ENCODE measurements around the gene MPI. TPM values are rescaled to one million over a fixed set of nuclear protein-coding genes. Genes with fewer than 3 reads are reported as not detected.
"Not testable (repeated sequence)": the region's sequence is repeated elsewhere in the genome, so short reads cannot be mapped to it uniquely, and the experiment has no call there.

Gene MPI
- total RNA-seq, 1 donor from 2014 or later, result 27.6 TPM

DNA sequence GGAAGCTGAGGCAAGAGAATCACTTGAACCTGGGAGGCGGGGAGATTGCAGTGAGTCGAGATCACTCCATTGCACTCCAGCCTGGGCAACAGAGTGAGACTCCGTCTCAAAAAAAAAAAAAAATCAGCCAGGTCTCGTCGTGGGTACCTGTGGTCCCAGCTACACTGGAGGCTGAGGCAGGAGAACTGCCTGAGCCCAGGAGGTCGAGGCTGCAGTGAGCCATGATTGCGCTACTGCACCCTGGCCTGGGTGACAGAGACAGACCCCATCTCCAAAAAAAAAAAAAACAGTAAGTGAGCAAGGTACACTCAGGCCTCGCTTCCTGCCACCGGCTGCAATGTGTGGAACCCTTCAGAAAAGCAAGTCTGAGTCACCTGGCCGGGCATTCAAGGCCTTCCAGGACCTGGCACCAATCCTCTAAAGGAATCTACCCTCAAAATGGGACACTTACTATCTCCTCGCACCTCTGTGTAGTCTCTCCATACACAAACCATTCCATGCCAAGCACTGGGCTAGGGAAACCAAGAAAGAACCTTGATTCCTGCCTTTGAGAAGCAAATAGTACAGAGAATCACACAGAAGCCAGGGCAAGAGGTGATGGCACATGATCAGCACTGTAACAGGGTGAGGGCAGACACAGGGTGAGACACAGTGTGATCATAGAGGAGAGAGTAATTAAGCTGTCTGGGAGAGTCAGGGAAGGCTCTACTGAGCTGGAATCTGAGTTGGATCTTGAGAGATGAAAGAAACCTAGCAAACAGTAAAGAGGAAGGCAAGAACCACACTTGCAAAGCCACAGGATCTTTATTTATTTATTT lies 26.4 kb upstream of the MPI start:
- peak in 1 of 2 donors; percentile 33 for DNase-seq (ENCODE audit: low read depth in 2 of 2)

DNA sequence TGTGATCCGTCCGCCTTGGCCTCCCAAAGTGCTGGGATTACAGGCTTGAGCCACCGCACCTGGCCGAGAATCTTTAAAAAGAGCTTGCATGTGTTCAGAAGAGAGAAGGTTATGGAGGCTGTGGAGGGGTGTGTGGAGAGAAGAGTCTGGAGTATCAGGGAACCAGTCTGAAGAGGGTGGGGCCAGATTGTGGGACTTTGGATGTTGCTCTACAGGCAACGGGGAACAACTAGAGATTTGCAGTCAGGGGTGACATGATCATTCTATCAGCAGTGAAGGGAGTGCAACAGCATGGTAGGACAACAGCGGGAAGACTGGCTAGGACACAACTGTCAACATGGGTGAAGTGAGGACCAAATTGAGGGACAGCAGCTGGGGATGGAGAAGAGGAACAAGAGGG lies 25.5 kb upstream of the MPI start:
- DNase-seq (ENCODE audit: low read depth in 2 of 2), result no peak

DNA sequence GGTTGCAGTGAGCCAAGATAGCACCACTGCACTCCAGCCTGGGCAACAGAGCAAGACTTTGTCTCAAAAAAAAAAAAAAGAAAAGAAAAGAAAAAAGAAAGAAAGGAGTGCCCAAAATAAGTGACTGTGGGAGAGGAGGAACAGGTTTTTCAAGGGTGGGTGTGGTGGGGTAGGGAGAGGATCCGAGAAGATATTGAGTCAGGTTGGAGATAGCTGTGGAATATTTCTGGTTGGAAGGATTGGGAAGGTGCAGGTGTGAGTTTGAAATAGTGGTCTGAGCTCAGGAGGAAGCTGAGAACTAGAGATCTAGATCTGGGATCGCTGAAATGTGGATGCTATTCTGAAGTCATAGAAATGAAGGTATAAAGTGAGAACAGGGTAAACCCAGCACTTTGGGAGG lies 24.5 kb upstream of the MPI start:
- DNase-seq (ENCODE audit: low read depth in 2 of 2), result no peak

DNA sequence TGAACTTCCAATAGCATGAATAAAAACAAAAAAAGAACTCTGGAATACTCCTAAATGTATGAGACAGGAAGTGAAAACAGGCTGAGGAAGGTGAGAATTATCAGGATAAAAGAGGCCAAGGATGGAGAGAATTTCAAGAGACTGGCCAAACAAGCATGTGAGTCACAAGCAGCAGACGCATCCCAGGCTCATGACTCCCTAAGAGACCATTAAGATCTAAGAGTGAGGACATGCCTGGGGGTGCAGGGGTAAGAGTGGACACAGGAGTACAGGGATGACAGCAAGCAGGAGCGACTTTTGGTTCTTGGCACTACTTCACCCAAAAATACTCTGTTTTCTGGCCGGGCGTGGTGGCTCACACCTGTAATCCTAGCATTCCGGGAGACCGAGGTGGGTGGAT lies 23.8 kb upstream of the MPI start:
- peak in 1 of 2 donors; percentile 52 for DNase-seq (ENCODE audit: low read depth in 2 of 2)

DNA sequence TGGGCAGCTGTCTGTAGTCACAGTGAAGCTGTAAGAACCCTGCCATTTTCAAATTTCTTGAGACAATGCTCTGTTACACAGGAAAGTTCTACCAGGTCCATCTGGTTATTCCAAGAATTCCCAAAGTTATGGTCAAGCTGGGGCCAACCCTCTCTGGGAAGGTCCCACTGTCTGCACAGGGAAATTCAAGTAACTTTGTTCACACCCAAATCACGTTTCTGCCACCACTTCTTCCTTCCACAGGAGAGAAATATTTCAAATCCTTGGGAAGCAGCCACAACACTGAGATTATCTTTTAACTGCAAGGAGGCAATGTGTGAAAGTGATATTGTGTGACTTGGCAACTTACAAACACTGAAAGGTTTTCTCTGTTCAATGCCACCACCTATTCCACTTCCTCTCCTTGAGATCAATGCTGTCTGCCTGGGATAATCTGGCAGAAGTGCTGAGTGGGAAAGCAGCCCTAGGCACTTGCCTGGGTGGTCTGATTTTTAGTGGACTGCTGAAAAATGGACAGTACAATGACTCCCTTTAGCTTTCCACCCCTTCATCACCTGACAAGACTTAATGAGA lies 22.3 kb upstream of the MPI start:
- DNase-seq (ENCODE audit: low read depth in 2 of 2), result no peak

DNA sequence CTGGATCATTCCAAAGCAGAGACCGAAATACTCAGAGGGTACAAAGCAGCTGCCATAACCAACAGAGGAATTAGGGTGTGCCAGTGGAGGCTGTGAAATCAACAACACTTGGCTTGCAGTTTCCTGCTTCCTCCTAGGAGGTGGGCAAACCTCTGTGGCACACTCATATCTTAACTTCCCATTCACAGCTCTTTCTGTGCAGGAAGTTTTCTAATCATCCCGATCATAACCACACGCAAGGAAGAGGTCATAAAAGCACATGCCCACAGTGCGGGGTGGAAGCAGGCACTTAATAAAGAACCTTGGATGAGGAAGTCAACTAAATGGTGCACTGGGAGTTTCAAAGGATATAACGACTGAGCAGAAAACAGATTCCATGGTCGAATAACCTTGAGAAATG lies 21.8 kb upstream of the MPI start:
- peak in 1 of 2 donors; percentile 37 for DNase-seq (ENCODE audit: low read depth in 2 of 2)

DNA sequence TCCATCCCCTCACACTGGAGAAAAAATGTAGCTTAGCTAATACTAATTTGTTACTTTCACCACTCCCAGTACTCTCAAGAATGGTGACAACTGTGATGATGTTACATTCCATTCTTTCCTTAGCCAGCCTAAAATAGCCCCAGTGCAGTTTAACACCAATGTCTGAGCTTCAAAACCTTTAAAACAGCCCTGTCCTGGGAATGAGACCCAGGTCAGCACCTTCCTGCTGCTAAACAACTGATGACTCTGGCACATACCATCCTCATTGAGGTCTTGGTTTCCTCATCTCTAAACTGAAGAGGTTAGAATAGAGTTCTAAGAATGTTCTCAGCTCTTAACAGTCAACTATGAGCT lies 20.5 kb upstream of the MPI start:
- no peak for DNase-seq (ENCODE audit: low read depth in 2 of 2)

DNA sequence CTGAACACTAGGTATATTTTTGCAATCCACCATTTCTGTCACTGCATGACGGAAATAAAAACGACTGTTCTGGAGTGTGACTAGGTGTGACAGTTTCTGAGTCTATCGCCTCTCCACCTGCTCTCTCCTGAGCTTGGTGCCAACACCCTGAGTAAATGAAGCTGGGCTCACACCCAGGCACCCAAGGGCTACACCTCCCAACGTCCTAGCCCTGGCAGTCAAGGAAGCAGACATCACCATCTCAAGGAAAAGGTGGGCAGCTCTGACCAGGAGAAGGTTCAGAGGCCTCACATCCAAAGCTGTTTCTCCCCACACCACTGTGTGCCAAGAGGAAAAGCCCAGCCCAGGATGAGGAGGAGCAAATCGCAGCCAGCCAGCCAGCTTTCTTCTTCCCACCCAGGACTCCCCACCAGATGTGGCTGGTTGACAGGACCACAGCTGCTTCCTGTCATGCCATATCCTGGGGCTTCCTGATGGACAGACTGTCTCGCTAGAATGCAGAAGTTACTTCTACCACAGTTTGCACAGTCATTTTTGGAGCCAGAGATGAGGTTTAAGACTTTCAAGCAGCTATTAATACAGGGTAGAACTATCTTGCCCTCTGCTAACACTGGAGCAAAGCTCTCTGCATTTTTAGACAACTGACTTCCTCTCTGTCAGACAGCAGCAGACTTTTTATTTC lies 20.0 kb upstream of the MPI start:
- peak; percentile 66 for DNase-seq (ENCODE audit: low read depth in 2 of 2)

DNA sequence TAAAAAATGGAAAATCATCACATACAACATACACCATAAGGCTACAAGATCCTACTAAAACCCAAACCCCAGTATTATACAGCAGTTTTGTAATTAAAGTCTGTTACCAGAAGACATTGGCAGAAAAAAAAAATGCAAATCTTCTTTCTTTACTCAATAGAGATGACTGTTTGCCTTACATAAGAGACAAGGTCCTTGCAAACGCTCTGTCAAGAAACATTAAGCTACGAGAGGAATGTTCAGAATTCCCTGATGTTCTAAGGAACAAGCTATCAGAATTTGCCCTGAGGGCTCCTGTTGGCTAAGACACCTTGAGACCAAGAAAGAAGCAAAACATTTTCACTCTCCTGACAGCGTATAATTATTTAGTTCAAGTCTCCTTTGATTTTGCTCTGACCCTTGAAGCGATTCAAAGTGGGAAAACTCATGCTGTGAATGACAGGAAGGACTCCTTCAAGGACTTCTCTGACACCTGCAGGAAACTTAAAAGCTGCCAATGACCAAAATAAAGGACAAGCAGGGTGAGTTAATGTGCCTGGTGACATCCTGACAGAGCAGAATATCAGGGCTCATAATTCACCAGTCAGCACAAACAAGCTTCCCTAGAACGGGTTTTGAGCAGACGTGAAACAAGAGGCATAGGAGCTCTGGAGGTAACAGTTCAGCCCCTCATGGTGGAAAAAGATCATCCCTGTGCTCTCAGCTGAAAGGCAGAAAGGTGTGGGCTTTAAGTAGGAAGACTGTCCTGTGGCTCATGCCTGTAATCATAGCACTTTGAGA lies 19.2 kb upstream of the MPI start:
- no peak for DNase-seq (ENCODE audit: low read depth in 2 of 2)

DNA sequence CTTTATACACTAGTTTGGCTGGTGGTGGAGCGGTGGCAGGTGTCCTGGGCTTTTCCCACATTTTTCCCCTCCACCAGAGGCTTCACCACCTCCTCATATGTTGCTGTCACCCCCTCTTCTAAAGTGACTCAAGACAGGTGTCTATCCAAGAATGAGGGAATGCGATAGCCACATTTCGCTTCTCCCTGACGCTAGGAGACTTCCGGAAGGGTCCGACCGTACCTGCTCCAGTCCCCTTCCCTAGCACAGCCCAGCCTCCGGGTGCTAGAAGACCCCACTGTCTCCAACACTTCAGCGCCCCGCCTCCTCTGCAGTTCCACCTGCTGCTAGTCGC lies 17.2 kb upstream of the MPI start:
- no peak for DNase-seq (ENCODE audit: low read depth in 2 of 2)

DNA sequence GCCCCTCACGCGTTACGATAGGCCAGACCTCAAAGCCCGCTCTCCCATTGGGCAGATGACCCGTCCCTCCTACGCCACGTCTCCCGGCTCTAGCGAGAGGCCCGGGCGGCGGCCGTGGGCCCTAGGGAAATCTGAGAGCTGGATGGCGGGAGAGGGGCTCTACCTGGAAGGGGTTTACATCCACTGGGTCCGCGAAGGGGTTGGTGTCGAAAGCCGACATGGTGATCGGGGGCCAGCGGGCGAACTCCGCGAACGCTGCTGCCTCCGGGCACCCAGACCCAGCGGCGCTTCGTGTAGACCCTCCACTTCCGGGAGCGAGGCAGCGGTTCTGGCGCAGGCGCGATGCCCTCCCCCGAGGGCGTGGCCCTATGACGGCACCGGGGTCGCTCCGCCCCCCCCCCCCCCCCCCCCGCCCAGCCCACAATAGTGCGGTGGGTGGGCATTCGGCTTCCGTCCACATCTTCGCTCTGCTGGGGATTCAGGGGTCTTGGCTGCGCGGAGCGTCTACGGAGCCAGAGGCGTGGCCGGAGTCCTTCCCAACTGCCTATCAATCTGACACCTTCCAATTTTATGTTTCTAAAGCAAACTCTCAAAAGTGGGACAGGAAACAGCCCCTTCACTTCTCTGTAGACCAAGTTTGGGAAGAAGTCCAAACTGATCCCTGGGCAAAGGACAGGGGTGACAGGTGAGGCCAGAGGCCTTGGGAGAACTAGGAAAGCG lies 16.6 kb upstream of the MPI start, which contains the start of gene SCAMP2:
Gene SCAMP2, minus strand, starts transcription at position 330 of the 720 bp plus-strand sequence. Its CDS starts 110 bp downstream, at position 220.
- peak; percentile 95 to 97 for DNase-seq (ENCODE audit: low read depth in 2 of 2)

DNA sequence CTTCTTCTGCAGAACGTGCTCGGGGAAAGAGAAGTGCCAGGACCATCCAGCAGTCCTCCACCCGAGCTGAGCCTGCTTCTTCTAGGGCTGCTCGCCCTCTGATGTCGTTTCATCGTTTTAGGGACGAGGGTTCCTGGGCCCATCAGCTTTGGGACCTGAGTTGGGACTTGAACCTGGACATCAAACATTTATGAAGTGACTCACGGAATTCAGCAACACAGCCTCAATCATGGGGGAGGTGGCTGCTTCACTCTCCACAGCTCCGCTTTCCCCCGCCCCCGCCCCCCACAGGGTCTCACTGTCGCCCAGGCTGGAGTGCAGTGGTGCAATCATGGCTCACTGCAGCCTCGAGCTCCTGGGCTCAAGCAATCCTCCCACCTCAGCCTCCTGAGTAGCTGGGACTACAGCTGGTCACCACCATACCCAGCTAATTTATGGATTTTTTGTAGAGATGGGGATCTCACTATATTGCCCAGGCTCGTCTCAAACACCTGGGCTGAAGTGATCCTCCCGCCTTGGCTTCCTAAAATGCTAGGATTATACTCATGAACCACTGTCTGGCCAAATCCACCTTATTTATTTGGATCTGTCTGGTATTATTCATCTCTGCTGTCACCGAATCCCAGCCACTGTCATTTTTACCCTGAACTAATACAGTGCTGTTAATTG lies 16.0 kb upstream of the MPI start:
- peak; percentile 14 to 19 for DNase-seq (ENCODE audit: low read depth in 2 of 2)

DNA sequence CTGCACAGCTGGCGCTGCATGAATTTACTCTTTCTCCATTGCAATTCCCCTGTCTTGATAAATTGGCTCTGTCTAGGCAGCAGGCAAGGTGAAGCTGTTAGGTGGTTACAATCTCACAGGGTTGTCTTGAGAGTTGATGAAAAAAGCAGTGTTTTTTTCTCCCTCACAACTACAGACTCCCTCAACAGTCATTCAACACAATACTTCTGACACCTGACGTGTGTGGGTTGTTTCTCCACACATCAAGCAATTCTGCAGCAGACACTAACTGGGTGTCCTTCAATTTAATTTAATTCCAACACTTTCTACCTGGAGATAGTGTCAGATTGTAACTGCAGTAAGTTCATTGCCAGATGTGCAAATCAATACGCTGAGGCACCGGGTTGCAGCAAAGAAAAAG lies 11.6 kb upstream of the MPI start:
- DNase-seq (ENCODE audit: low read depth in 2 of 2), result no peak

DNA sequence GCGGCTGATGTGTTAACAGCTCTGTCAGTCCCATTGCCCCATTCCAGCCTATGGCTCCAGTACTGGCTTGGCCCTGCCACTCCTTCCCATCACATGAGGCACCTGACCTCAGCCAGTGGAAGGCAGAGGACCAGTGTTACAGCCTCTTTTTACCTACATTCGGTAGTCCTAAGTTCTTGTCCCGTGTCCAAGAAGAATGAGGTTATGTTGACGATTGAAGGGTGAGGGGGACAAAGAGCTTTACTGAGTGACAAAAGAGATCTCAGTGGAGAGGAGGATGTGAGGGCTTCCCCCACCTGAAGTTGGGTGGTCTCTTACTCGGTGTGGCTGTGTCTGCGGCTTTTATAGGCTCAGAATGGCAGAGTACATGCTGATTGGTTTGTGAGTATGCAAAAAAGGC lies 7.3 kb upstream of the MPI start:
- no peak for DNase-seq (ENCODE audit: low read depth in 2 of 2)

DNA sequence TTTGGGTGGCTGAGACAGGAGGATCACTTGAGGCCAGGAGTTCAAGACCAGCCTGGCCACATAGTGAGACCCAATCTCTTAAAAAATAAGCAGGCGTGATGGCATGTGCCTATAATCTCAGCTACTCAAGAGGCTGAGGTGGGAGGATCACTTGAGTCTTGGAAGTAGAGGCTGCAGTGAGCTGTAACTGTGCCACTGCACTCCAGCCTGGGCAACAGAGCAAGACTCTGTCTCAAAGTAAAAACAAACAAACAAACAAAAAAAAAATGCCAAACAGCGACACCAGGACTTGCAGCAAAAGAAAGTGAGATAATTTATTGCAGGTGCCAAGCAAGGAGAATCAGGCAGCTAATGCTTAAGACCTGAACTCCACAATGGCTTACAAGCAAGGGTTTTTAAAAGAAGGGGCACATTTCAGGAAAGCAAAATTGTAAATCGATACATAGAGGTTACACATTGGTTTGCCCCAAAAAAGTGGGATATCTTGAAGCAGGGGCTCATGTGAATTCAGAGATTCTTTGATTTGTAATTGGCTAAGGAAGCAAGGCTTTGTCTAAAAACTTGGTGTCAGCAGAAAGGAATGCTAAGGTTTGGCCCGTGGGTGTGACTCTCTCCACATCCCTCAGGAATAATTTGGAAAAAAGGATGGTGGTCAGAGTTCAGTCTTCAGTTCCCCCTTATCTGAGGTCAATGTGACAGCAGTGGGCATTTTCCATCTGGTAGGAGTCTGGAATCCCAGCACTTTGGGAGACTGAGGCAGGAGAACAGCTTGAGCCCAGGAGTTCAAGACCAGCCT lies 5.2 kb upstream of the MPI start:
- no peak for DNase-seq (ENCODE audit: low read depth in 2 of 2)

DNA sequence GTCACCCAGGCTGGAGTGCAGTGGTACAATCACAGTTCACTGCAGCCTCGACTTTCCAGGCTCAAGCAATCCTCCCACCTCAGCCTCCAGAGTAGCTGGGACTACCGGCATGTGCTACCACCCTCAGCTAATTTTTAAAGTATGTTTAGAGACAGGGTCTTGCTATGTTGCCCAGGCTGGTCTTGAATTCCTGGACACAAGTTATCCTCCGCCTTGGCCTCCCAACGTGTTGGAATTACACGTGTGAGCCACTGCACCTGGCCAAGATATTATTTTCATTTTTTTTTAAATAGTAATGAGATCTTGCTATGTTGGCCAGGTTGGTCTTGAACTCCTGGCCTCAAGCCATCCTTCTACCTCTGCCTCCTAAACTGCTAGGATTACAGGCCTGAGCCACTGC lies 4.4 kb upstream of the MPI start:
- no peak for DNase-seq (ENCODE audit: low read depth in 2 of 2)

DNA sequence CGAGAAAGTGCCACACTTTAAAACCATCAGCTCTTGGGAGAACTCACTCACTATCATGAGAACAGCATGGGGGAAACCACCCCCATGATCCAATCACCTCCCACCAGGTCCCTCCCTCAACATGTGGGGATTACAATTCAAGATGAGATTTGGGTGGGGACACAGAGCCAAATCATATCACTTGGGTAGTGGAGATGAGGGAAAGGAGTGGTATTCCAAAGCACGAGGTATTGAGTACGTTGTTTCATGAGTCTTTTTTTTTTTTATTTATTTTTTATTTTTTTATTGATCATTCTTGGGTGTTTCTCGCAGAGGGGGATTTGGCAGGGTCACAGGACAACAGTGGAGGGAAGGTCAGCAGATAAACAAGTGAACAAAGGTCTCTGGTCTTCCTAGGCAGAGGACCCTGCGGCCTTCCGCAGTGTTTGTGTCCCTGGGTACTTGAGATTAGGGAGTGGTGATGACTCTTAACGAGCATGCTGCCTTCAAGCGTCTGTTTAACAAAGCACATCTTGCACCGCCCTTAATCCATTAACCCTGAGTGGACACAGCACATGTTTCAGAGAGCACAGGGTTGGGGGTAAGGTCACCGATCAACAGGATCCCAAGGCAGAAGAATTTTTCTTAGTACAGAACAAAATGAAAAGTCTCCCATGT lies 2.2 kb upstream of the MPI start:
- not testable (repeated sequence) for DNase-seq (ENCODE audit: low read depth in 2 of 2)

DNA sequence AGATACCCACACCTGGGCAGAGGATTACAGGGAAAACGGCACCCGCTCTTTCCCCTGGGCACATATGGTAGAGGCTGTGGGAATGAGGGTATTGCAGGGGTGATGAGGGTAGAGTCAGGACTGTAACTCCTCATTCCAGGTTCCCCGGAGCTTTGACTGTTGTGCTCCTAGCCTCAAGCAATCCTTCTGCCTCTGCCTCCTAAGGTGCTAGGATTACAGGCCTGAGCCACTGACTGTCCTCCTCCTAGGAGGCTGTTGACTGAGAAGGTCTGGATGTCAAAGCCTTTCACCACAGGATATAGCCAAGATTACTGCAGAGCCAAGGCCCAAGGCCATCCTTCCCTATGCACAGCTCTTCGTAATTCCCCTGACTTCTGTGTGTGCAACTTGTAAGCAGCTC lies 1.1 kb upstream of the MPI start:
- DNase-seq (ENCODE audit: low read depth in 2 of 2), result no peak

DNA sequence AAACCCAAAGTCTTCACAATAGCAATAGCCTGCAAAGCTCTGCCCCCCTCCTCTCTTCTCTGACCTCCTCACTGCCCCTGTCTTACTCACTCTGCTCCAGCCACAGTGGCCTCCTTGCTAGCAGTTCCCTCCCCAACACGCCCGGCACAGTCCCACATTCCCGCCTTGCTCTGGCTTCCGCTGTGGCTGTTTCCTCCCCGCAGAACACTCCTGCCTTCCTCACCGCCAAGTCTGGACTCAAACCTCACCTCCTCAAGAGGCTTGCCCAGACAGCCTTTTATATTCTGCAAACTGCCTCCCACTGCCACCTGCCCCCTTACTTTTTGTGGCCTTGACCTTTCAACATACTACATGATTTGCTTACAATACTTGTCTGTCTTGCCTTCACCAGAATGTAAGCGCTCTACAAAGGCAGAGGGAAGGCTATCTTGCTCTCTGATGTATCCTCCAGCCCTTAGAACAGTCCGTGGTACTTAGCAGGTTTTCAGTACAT lies 406 bp upstream of the MPI start:
- DNase-seq (ENCODE audit: low read depth in 2 of 2), result peak in 1 of 2 donors; percentile 43

DNA sequence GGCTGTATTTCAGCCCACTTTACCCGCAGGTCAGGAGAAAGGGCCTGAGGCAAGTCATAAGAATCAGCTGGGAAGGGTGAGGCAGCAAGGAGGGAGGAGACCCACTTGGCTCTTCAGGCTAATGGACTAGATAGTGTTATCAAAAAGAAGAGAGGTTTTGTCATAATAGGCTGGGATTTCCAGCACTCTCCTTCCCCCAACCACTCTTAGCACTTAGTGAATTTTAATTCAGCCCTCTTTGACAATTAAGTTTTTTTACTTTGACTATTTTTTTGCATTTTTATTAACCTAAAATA lies 771 bp downstream of the MPI start:
- DNase-seq (ENCODE audit: low read depth in 2 of 2), result no peak
